NCI-H1105 treated with DMSO at 0.1 percent for 48 hours (cell line): ENCODE measurements around the gene ZNF808.
A peak's percentile ranks its signal among the peaks of the same experiment; 100 is the strongest.
"Not testable (repeated sequence)": the region's sequence is repeated elsewhere in the genome, so short reads cannot be mapped to it uniquely, and the experiment has no call there.

Experiments
- DNase-seq: peaks from one replicate; lab custom pipeline; 2025; lab: John Stamatoyannopoulos, UW

ZNF808 gene

DNA sequence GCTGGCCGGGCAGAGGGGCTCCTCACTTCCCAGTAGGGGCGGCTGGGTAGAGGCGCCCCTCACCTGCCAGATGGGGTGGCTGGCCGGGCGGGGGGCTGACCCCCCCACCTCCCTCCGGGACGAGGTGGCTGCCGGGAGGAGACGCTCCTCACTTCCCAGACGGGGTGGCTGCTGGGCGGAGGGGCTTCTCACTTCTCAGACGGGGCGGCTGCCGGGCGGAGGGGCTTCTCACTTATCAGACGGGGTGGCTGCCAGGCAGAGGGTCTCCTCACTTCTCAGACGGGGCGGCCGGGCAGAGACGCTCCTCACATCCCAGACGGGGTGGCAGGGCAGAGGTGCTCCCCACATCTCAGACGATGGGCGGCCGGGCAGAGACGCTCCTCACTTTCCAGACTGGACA is 66.0 kb downstream of the ZNF808 start:
- not testable (repeated sequence) for DNase-seq

DNA sequence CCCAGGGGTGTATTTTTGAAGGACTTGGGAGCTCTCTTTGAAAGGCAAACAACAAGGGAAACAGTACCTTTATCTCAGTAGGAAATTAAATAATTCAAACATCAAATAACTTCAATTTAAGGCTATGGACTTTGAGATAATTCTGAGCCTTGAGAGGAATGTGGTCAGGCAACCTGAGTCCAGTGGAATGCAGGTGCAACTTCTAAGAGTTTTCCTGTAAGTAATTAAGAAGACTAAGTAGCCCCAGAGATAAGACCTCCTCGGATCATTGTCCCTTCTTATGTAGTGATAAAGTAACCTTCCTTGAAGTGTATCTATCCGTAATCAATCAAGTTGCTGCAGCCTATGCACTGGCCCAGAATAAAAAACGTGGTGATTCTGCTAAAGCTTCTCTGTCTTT is 71.8 kb downstream of the ZNF808 start:
- no peak for DNase-seq

DNA sequence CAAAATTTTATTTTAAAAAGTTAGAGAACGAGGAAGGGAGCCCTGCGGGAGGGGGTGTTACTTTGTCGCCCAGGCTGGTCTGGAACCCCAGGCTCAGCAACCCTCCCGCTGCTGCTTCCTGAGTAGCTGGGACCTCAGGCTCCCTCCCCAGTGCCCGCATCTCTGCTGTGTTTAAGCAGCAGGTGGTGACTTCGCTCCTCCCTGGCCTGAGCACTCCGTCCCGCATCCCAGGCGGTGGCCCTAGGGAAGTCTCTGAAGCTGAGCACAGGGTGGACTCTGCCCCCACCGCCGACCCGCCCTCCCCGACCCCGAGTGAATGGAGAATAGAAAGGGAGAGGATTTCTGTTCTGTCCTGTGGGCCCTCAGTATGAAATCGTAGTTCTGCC is 73.2 kb downstream of the ZNF808 start:
- peak; percentile 46 for DNase-seq

DNA sequence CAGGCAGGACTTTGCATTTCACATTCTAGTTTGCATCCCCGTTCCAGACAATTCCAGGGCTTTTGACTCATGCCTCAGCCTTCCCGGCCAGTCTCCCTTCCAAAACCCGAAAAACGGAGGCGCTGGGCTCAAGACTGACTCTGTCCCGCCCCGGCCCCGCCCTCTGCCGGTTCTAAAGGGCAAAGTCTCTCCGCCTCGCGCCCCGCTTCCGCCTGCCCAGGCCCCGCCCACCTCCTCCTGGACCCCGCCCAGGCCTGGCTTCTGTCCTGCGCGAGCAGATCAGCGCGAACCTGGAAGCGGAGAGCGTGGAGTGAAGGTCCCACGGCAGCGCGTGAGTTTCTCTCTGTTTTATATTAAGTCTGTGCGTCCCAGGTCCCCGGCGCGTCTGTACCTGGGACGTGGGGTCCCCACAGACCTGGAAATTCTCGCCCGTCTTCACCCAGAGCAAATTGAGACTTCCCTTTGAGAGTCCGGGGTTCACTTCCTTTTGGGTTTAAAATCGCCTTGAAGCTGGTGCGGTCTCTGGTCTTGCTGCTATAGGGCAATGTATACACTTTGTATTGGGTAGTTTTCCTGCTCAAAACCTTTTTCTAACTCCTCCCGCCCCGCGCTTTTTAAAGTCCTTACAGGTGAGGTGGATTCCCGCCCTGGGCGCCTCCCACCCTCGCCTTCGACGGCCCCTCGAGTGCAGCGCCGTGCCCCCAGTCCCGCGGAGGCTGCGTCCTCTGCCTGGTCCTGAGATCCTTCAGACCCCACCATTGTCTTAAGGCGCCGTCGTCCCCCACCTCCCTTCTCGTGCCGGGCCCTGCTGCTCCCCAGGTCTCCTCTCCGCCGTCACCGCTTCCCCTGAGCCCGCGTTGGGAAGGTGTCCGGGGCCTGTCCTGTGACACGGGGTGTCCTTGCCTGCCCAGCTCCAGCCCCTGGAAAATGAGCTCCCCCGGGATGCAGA is 73.8 kb downstream of the ZNF808 start:
- DNase-seq: peak; percentile 85

DNA sequence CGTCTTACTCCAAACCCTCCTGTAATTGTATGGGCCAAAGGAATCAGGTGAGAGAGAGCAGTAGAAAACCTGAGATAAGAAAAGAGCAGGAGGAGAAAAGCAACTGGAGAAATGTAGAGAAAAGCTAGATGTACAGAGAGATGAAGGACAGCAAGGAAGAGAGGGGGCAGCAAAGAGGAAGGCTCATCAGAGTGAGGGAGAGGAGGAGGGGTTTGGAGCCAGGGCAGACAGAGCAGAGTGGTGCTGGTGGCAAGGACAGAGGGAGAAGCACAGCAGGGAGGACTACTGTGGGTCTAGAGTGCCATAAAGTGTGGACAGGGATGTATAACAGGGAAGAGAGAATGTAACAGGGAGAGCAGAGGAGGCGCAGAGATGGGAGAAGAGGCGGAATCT is 74.5 kb downstream of the ZNF808 start:
- DNase-seq: not testable (repeated sequence)

DNA sequence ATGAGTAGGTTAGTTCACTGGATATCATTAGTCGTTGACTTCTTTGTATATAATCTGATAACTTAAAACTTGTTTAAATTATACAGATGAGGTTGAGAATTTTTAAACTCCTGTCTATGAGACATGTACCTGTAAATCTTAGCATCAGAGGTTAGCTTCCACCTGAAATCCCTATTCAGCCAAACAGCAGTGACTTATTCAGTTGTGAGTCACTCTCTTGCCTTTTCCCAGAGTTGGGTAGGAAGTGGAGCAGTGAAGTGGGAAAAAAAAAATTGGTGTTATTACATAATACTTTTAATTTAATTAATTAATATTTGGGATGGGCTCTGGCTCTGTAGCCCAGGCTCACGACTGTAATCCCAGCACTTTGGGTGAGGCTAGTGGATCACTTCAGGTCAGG is 75.5 kb downstream of the ZNF808 start:
- no peak for DNase-seq

DNA sequence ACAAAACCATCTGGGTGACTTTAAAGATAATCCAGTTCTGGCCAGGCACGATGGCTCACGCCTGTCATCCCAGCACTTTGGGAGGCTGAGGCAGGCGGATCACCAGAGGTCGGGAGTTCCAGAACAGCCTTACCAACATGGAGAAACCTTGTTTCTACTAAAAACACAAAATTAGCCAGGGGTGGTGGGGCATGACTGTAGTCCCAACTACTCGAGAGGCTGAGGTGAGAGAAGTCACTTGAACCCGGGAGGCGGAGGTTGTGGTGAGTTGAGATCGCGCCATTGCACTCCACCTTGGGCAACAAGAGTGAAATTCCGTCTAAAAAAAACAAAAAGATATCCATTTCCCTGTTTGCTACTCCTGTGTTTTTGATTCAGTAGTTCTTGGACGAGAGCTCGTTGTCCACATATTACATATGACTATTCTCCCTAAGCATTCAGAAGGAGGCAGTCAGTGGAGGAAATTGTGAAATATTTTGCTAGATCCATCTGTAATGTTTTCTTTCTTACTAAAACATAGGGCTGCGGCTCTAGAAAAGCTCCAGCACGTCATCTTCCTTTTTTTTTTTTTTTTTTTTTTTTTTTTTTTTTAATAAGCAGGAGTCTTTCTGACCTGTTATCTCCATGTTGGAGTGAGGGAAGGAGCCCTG is 76.2 kb downstream of the ZNF808 start:
- no peak for DNase-seq
